ENCODE measurements around the gene ELOVL7.

- TF ChIP-seq EP300 (IDR thresholded peaks at IDR 0.05; ENCODE audit: low read depth) (no peak), CTCF (IDR thresholded peaks at IDR 0.05) (no peak), POLR2A (IDR thresholded peaks at IDR 0.05) (no peak), POLR2AphosphoS5 (IDR thresholded peaks at IDR 0.05) (no peak)
Measured at GRCh38 chr5:60740322-60740721, 103.7 kb downstream of the ELOVL7 start.
